ENCODE results near the gene SNX11.

Gene SNX11

GRCh38 chr17:48169926-48170325, 62.4 kb downstream of the SNX11 start:
- no peak for DNase-seq

All from KG1 (cell line).